K562 (cell line): Measurements from ENCODE around the gene HOXB5. TPM values are rescaled to one million over a fixed set of nuclear protein-coding genes. Genes with fewer than 3 reads are reported as not detected.

Source experiments
- CBFA2T2 ChIP-seq: fragments of 450-650 bp; conservative IDR thresholded peaks from 2 replicates; pipeline ENCODE4 v1.6.1; 2017; ENCODE audit warnings: mild to moderate bottlenecking
- ELF1 ChIP-seq: fragments of 200-800 bp; sonication (Bioruptor generic); IDR thresholded peaks from 2 replicates; pipeline ENCODE4 v1.6.1; 2016; ENCODE audit warnings: missing genetic modification characterization, missing compliant biosample characterization
- ELF4 ChIP-seq: fragments of 450-650 bp; formaldehyde crosslinking; IDR thresholded peaks from 2 replicates; pipeline ENCODE4 v1.4.0; 2022; ENCODE audit warnings: missing genetic modification characterization
- ESRRA ChIP-seq: fragments of 450-650 bp; IDR thresholded peaks from 2 replicates; pipeline ENCODE4 v1.6.1; 2014; ENCODE audit warnings: low read depth, mild to moderate bottlenecking, moderate library complexity, borderline replicate concordance
- GABPA ChIP-seq: fragments of 200-800 bp; sonication (Bioruptor generic); conservative IDR thresholded peaks from 2 replicates; pipeline ENCODE4 v1.6.1; 2016; ENCODE audit warnings: low read depth, missing genetic modification characterization, missing compliant biosample characterization
- L3MBTL2 ChIP-seq: fragments of 450-650 bp; IDR thresholded peaks from 2 replicates; pipeline ENCODE4 v1.6.1; 2016; ENCODE audit warnings: mild to moderate bottlenecking, moderate library complexity
- MED1 ChIP-seq: sonication (generic); formaldehyde crosslinking; IDR thresholded peaks from 2 replicates; pipeline ENCODE4 v1.8.1; 2023; ENCODE audit warnings: missing genetic modification reagents, borderline replicate concordance
- NR3C1 ChIP-seq: sonication (generic); formaldehyde crosslinking; IDR thresholded peaks from 2 replicates; pipeline ENCODE4 v1.8.1; 2022; ENCODE audit warnings: missing genetic modification reagents
- POLR2G ChIP-seq: fragments of 200-400 bp; formaldehyde crosslinking; IDR thresholded peaks from 2 replicates; pipeline ENCODE4 v1.6.1; 2017; ENCODE audit warnings: low read depth, mild to moderate bottlenecking, antibody characterized with exemption, low read length, moderate library complexity
- RAD51 ChIP-seq: fragments of 450-650 bp; IDR thresholded peaks from 2 replicates; pipeline ENCODE4 v1.7.1; 2016; ENCODE audit warnings: low read depth, mild to moderate bottlenecking, borderline replicate concordance
- RFX1 ChIP-seq: fragments of 450-650 bp; IDR thresholded peaks from 2 replicates; pipeline ENCODE4 v1.6.1; 2016; ENCODE audit warnings: mild to moderate bottlenecking, moderate library complexity
- SIN3A ChIP-seq, 2 experiments: fragments of 150-350 bp in 1 of 2; IDR thresholded peaks; 2 replicates each; pipeline ENCODE4 v1.6.1; 2011 to 2016; ENCODE audit warnings: borderline replicate concordance in 2 of 2, low read depth in 2 of 2, low read length in 2 of 2, mild to moderate bottlenecking in 2 of 2, moderate library complexity in 2 of 2; ENCODE audit not compliant: control insufficient read depth in 1 of 2
- TOE1 ChIP-seq, 2 experiments: fragments of 450-650 bp in 1 of 2; sonication (generic) in 1 of 2; formaldehyde crosslinking in 1 of 2; IDR thresholded peaks; 2 replicates each; pipeline versions ENCODE4 v1.7.1 to v1.8.0; 2016 to 2022; ENCODE audit warnings: borderline replicate concordance in 2 of 2, mild to moderate bottlenecking in 2 of 2, antibody characterized with exemption in 1 of 2, inconsistent platforms in 1 of 2, low read depth in 1 of 2, missing genetic modification reagents in 1 of 2, moderate library complexity in 1 of 2
- ZNF324 ChIP-seq: fragments of 250-450 bp; sonication (Bioruptor Pico); IDR thresholded peaks from 2 replicates; pipeline ENCODE4 v1.4.0; 2020; ENCODE audit warnings: mild to moderate bottlenecking
- ZNF766 ChIP-seq: fragments of 200-800 bp; sonication (Bioruptor generic); conservative IDR thresholded peaks from 2 replicates; pipeline ENCODE4 v1.6.1; 2016; ENCODE audit warnings: missing genetic modification characterization, missing compliant biosample characterization
- polyA plus RNA-seq, 8 experiments: library from polyadenylated mRNA; depleted of rRNA in 4 of 8; stranded (reverse) in 5 of 8; unstranded in 3 of 8; fragments of >200 nt; fragmentation: Nextera tagmentation in 2 of 8; fragmentation: Illumina TruSeq in 1 of 8; extraction: Ambion mirVana in 2 of 8; extraction: Trizol in 1 of 8; gene quantifications; 2 replicates each; pipeline versions ENCODE4 v1.2.1 to v1.2.3, GENCODE V29; 2011 to 2014; ENCODE audit warnings: inconsistent platforms in 1 of 8, missing spikeins in 1 of 8
- total RNA-seq, 7 experiments: library from RNA; depleted of rRNA in 6 of 7; stranded (reverse); fragments of >200 nt in 6 of 7; fragmentation: Illumina TruSeq in 2 of 7; extraction: Trizol in 2 of 7; gene quantifications; 2 replicates each; pipeline versions ENCODE4 v1.2.1 to v1.2.3, GENCODE V29; 2011 to 2021; ENCODE audit warnings: low replicate concordance in 1 of 7
- TF ChIP-seq, protein P1 (sequence below): fragments of 450-650 bp; formaldehyde crosslinking; IDR thresholded peaks from 2 replicates; pipeline ENCODE4 v1.4.0; 2020; ENCODE audit warnings: mild to moderate bottlenecking, mixed read lengths
- TF ChIP-seq, protein P2 (sequence below): IDR thresholded peaks from 2 replicates; pipeline ENCODE4 v1.6.1; 2011; ENCODE audit not compliant: insufficient read length; ENCODE audit errors: extremely low read depth
- TF ChIP-seq, protein P3 (sequence below): fragments of 450-650 bp; formaldehyde crosslinking; IDR thresholded peaks from 2 replicates; pipeline ENCODE4 v1.4.0; 2020; ENCODE audit warnings: mild to moderate bottlenecking, moderate library complexity
- TF ChIP-seq, protein P4 (sequence below): sonication (generic); formaldehyde crosslinking; IDR thresholded peaks from 2 replicates; pipeline ENCODE4 v1.9.0; 2022; ENCODE audit warnings: mild to moderate bottlenecking, missing genetic modification reagents
- TF ChIP-seq, protein P5 (sequence below): sonication (generic); formaldehyde crosslinking; IDR thresholded peaks from 2 replicates; pipeline ENCODE4 v1.8.1; 2022; ENCODE audit warnings: missing genetic modification reagents

HOXB5 gene
- total and polyA plus RNA-seq, 9 of the 15 experiments (the other 6 are each of a cell fraction or from before 2014, with no cell fraction given) = 0.24 to 2.7 (median 0.65) TPM

DNA sequence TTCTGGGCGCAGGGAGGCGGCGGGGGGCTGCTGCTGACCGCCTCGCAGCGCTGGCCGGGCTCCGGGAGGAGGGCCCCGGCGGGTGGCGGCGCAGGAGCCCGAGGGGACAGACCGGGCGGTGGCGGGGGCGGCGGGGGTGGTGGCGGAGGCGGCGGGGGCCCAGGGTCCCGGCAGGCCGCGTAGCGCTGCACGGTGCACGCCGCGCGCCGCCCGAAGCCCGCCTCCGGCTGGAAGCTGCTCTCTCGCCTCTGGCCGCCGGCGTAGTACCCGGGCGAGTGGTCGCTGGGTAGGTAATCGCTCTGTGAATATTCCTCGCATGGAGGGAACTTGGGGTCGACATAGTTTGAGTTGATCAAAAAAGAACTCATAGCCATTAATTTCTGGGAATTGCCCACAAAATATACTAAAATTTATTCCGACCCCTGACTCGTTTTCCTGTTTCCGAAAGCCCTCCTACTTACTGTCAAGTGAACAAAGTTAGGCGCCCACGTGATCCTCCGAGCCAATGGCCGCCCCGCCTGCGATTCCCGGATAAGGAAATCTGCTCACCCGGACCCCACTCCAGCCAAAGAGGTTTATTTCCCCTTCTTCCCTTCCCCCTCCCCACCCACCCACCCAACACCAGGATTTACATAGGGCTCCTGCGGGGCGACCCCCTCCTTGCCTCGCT is 15.5 kb downstream of the HOXB5 start, which contains the start of gene HOXB4 (continued):
- peak; percentile 43; the same call in 1 of the 2 replicates for TF ChIP-seq TOE1 (IDR thresholded peaks at IDR 0.05; ENCODE audit: borderline replicate concordance)
- no peak for TF ChIP-seq TOE1 (CRISPR knock-in tag; IDR thresholded peaks at IDR 0.05; ENCODE audit: borderline replicate concordance, low read depth)
- TF ChIP-seq, protein P1, sequence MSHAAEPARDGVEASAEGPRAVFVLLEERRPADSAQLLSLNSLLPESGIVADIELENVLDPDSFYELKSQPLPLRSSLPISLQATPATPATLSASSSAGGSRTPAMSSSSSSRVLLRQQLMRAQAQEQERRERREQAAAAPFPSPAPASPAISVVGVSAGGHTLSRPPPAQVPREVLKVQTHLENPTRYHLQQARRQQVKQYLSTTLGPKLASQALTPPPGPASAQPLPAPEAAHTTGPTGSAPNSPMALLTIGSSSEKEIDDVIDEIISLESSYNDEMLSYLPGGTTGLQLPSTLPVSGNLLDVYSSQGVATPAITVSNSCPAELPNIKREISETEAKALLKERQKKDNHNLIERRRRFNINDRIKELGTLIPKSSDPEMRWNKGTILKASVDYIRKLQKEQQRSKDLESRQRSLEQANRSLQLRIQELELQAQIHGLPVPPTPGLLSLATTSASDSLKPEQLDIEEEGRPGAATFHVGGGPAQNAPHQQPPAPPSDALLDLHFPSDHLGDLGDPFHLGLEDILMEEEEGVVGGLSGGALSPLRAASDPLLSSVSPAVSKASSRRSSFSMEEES = peak; percentile 77
- no peak for TF ChIP-seq NR3C1 (CRISPR knock-in tag)
- peak; percentile 97 for TF ChIP-seq ZNF766 (CRISPR knock-in tag)
- no peak for TF ChIP-seq MED1 (CRISPR knock-in tag)
- TF ChIP-seq, protein P2, sequence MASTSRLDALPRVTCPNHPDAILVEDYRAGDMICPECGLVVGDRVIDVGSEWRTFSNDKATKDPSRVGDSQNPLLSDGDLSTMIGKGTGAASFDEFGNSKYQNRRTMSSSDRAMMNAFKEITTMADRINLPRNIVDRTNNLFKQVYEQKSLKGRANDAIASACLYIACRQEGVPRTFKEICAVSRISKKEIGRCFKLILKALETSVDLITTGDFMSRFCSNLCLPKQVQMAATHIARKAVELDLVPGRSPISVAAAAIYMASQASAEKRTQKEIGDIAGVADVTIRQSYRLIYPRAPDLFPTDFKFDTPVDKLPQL = peak; percentile 45
- TF ChIP-seq ELF1 = peak; percentile 56
- peak; percentile 36; the same call in 1 of the 2 replicates for TF ChIP-seq L3MBTL2
- TF ChIP-seq RFX1 = no peak
- TF ChIP-seq ELF4 (CRISPR knock-in tag) = no peak
- TF ChIP-seq, protein P3, sequence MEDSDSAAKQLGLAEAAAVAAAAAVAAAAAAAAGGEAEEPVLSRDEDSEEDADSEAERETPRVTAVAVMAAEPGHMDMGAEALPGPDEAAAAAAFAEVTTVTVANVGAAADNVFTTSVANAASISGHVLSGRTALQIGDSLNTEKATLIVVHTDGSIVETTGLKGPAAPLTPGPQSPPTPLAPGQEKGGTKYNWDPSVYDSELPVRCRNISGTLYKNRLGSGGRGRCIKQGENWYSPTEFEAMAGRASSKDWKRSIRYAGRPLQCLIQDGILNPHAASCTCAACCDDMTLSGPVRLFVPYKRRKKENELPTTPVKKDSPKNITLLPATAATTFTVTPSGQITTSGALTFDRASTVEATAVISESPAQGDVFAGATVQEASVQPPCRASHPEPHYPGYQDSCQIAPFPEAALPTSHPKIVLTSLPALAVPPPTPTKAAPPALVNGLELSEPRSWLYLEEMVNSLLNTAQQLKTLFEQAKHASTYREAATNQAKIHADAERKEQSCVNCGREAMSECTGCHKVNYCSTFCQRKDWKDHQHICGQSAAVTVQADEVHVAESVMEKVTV (CRISPR knock-in tag) = peak; percentile 14; the same call in 1 of the 2 replicates
- TF ChIP-seq, protein P4, sequence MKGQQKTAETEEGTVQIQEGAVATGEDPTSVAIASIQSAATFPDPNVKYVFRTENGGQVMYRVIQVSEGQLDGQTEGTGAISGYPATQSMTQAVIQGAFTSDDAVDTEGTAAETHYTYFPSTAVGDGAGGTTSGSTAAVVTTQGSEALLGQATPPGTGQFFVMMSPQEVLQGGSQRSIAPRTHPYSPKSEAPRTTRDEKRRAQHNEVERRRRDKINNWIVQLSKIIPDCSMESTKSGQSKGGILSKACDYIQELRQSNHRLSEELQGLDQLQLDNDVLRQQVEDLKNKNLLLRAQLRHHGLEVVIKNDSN (CRISPR knock-in tag) = peak; percentile 92
- TF ChIP-seq GABPA (tag) = peak; percentile 41; the same call in 1 of the 2 replicates
- TF ChIP-seq ZNF324 (CRISPR knock-in tag) = no peak
- TF ChIP-seq, protein P5, sequence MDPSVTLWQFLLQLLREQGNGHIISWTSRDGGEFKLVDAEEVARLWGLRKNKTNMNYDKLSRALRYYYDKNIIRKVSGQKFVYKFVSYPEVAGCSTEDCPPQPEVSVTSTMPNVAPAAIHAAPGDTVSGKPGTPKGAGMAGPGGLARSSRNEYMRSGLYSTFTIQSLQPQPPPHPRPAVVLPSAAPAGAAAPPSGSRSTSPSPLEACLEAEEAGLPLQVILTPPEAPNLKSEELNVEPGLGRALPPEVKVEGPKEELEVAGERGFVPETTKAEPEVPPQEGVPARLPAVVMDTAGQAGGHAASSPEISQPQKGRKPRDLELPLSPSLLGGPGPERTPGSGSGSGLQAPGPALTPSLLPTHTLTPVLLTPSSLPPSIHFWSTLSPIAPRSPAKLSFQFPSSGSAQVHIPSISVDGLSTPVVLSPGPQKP (CRISPR knock-in tag) = no peak
- peak; percentile 59 for TF ChIP-seq POLR2G
- peak; percentile 52 for TF ChIP-seq CBFA2T2
- TF ChIP-seq SIN3A (IDR thresholded peaks at IDR 0.05; ENCODE audit: borderline replicate concordance in 2 of 2, control insufficient read depth in 1 of 2, low read depth in 2 of 2, low read length in 2 of 2) = 0 out of 4 replicates have a peak, but pooled peaks of 1 of the 2 experiments have one; percentile 58
- TF ChIP-seq ESRRA = no peak
- TF ChIP-seq RAD51 = peak; percentile 90
